Measurements from ENCODE around the gene APBA2. TPM values are rescaled to one million over a fixed set of nuclear protein-coding genes. Genes with fewer than 3 reads are reported as not detected.
"Not testable (repeated sequence)": the region's sequence is repeated elsewhere in the genome, so short reads cannot be mapped to it uniquely, and the experiment has no call there.

Gene APBA2
- total and polyA plus RNA-seq, 10 of the 15 experiments (the other 5 are each of a cell fraction or from before 2014, with no cell fraction given) = 0.06 to 0.26 (median 0.07) TPM; not detected in 7

DNA sequence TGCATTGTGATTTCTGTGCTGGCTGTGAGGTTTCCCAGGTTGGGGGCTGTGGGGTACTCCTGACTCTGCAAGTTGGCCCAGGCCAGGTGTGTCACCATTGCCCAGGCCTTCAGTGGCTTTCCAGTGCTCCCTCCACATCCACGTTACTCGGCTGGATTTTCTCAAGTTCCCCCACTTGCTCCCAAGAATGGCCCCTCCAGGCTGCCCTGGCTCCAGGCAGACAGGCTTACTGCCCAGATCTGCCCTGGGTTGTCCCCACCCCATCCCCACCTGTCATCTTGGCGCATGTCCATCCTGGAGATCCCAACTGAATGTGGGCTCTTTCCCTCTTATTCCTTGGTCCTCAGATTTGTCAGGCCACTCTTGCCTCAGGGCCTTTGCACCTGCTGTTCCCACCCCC is 3.6 kb downstream of the APBA2 start:
- no peak for TF ChIP-seq ETV6 (conservative IDR thresholded peaks at IDR 0.05 in 1 of 2, IDR thresholded peaks at IDR 0.05 in 1 of 2; ENCODE audit: borderline replicate concordance in 1 of 2, low read depth in 1 of 2)
- TF ChIP-seq ZBED1 (IDR thresholded peaks at IDR 0.05; ENCODE audit: borderline replicate concordance) = no peak
- no peak for TF ChIP-seq BHLHE40 (IDR thresholded peaks at IDR 0.05; ENCODE audit: borderline replicate concordance in 1 of 2, low read depth in 2 of 2, low read length in 1 of 2)
- TF ChIP-seq, protein P1, sequence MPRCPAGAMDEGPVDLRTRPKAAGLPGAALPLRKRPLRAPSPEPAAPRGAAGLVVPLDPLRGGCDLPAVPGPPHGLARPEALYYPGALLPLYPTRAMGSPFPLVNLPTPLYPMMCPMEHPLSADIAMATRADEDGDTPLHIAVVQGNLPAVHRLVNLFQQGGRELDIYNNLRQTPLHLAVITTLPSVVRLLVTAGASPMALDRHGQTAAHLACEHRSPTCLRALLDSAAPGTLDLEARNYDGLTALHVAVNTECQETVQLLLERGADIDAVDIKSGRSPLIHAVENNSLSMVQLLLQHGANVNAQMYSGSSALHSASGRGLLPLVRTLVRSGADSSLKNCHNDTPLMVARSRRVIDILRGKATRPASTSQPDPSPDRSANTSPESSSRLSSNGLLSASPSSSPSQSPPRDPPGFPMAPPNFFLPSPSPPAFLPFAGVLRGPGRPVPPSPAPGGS (IDR thresholded peaks at IDR 0.05; ENCODE audit: borderline replicate concordance, insufficient read depth, low read depth, low read length, poor library complexity, severe bottlenecking) = no peak
- TF ChIP-seq SMC3 (IDR thresholded peaks at IDR 0.05; ENCODE audit: borderline replicate concordance, low read length) = no peak
- TF ChIP-seq NR2C2 (IDR thresholded peaks at IDR 0.05; ENCODE audit: borderline replicate concordance, control insufficient read depth, insufficient read length, low read depth) = no peak
- no peak for TF ChIP-seq TCF12 (IDR thresholded peaks at IDR 0.05; ENCODE audit: low read depth, low read length)
- no peak for TF ChIP-seq PAX5 (IDR thresholded peaks at IDR 0.05; ENCODE audit: borderline replicate concordance, low read depth, low read length)
- TF ChIP-seq ZNF274 (IDR thresholded peaks at IDR 0.05; ENCODE audit: insufficient read depth, insufficient read length) = no peak
- FAIRE-seq = no peak
- ChIA-PET POLR2A (no interaction called here), SMC1A (ENCODE audit: uncharacterized antibody, unreplicated experiment) (no interaction called here), RAD21 (ENCODE audit: unreplicated experiment) (no interaction called here), CTCF (no interaction called here)
- Histone ChIP-seq H3K79me2 (ENCODE audit: control insufficient read depth, insufficient read depth, low read length) (no peaks in the 10 kb centered on the region), H3K4me2 (ENCODE audit: control insufficient read depth, insufficient read depth) (no peak overlapping the region), H3K36me3 (ENCODE audit: control insufficient read depth in 2 of 2, insufficient read depth in 2 of 2, low read length in 1 of 2) (no peaks in the 10 kb centered on the region), H3K27ac (ENCODE audit: control insufficient read depth, insufficient read depth) (no peak overlapping the region), H3K9ac (ENCODE audit: control insufficient read depth, insufficient read depth, low read length) (no peak overlapping the region), H4K20me1 (ENCODE audit: control insufficient read depth, insufficient read depth) (no peaks in the 10 kb centered on the region), H3K4me3 (no peak overlapping the region), H3K27me3 (replicated peaks in 1 of 2; ENCODE audit: control insufficient read depth in 2 of 2, insufficient read depth in 2 of 2, low read length in 1 of 2) (peaks cover 0 to 5% of the 10 kb centered on the region in 2 experiments; a peak in 2 of 4 replicates), H2AFZ (ENCODE audit: control insufficient read depth, low read depth, low read length) (no peak overlapping the region), H3K4me1 (ENCODE audit: control insufficient read depth, insufficient read depth, low read length) (no peaks in the 10 kb centered on the region), H3K9me3 (replicated peaks; ENCODE audit: control insufficient read depth, insufficient read depth, low read length) (no peaks in the 10 kb centered on the region)
- no TSS peak for BruUV-seq (replicated peaks)
- DNase-seq (ENCODE audit: low read depth, low spot score) = no peak
- intact Hi-C loops (cut with micrococcal nuclease; ENCODE audit: unreplicated experiment) = no loop called here
- whole genome bisulfite sequencing (ENCODE audit: insufficient coverage, insufficient replicate concordance, low lambda C conversion rate, missing lambda C conversion rate) = 41% methylated on average over 2 of the region's 3 CpGs
- in situ Hi-C loops (cut with MboI) = no loop called here
- no peak for ATAC-seq

DNA sequence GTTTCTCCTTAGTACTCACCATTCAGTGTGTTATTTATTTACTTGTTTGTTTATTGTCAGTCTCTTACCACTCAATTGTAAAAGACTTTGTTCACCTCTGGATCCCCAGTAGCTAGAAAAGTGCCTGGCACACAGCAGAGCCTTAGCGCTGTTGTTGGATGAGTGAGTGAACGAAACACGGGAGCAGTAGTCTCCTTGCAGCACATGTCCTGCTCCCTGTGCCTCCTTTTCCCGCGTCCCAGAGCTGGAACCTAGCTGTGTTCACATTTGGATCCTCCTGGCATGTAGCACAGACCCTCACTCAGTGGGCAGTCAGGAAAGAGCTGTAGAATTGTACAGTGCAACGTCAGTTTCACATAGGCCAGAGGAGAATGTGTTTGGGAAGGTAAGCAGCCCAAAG is 4.1 kb downstream of the APBA2 start:
- H3K4me1 ChIP-seq (ENCODE audit: control insufficient read depth, insufficient read depth, low read length); H3K9me3 ChIP-seq (replicated peaks; ENCODE audit: control insufficient read depth, insufficient read depth, low read length); H3K9ac ChIP-seq (ENCODE audit: control insufficient read depth, insufficient read depth, low read length); FAIRE-seq; H3K27ac ChIP-seq (ENCODE audit: control insufficient read depth, insufficient read depth); in situ Hi-C loops (cut with MboI); DNase-seq (ENCODE audit: low read depth, low spot score); H2AFZ ChIP-seq (ENCODE audit: control insufficient read depth, low read depth, low read length); H3K4me2 ChIP-seq (ENCODE audit: control insufficient read depth, insufficient read depth); intact Hi-C loops (cut with micrococcal nuclease; ENCODE audit: unreplicated experiment); H3K36me3 ChIP-seq (ENCODE audit: control insufficient read depth in 2 of 2, insufficient read depth in 2 of 2, low read length in 1 of 2); CTCF ChIA-PET; RAD21 ChIA-PET (ENCODE audit: unreplicated experiment); H4K20me1 ChIP-seq (ENCODE audit: control insufficient read depth, insufficient read depth); SMC1A ChIA-PET (ENCODE audit: uncharacterized antibody, unreplicated experiment); H3K27me3 ChIP-seq (replicated peaks in 1 of 2; ENCODE audit: control insufficient read depth in 2 of 2, insufficient read depth in 2 of 2, low read length in 1 of 2); ATAC-seq; H3K4me3 ChIP-seq; BruUV-seq (replicated peaks); POLR2A ChIA-PET; H3K79me2 ChIP-seq (ENCODE audit: control insufficient read depth, insufficient read depth, low read length): not testable (repeated sequence)
- WGBS (ENCODE audit: insufficient coverage, insufficient replicate concordance, low lambda C conversion rate, missing lambda C conversion rate) = 28% methylated on average over 6 of the region's 6 CpGs

DNA sequence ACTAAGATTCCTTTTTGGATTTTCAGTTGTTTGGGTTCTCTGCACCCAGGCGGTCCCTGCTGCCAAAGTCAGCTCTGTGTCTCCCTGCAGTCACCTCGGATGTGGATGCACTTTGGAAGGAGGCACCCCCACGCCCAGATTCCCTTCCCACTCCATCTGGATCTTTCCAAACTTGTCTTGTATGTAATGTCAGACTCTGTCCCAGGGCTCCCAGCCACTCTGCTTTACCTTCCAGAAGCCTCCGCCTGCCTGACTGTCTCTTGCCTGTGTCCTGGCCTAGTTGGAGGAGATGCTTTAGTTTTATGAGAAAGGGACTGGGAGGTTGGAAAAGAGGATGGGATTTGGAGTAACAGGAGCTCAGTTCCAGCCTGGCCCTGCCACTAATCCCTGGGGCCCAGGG is 4.5 kb downstream of the APBA2 start:
- FAIRE-seq; intact Hi-C loops (cut with micrococcal nuclease; ENCODE audit: unreplicated experiment); RAD21 ChIA-PET (ENCODE audit: unreplicated experiment): not testable (repeated sequence)

More for the DNA sequence above, 4.5 kb downstream of the APBA2 start:
- H3K4me2 ChIP-seq (ENCODE audit: control insufficient read depth, insufficient read depth); H3K36me3 ChIP-seq (ENCODE audit: control insufficient read depth in 2 of 2, insufficient read depth in 2 of 2, low read length in 1 of 2); POLR2A ChIA-PET; H3K27ac ChIP-seq (ENCODE audit: control insufficient read depth, insufficient read depth); H3K4me3 ChIP-seq; ATAC-seq; H3K27me3 ChIP-seq (replicated peaks in 1 of 2; ENCODE audit: control insufficient read depth in 2 of 2, insufficient read depth in 2 of 2, low read length in 1 of 2); H2AFZ ChIP-seq (ENCODE audit: control insufficient read depth, low read depth, low read length); CTCF ChIA-PET; H3K4me1 ChIP-seq (ENCODE audit: control insufficient read depth, insufficient read depth, low read length); DNase-seq (ENCODE audit: low read depth, low spot score); H3K9ac ChIP-seq (ENCODE audit: control insufficient read depth, insufficient read depth, low read length); BruUV-seq (replicated peaks); H3K9me3 ChIP-seq (replicated peaks; ENCODE audit: control insufficient read depth, insufficient read depth, low read length); SMC1A ChIA-PET (ENCODE audit: uncharacterized antibody, unreplicated experiment); in situ Hi-C loops (cut with MboI); H4K20me1 ChIP-seq (ENCODE audit: control insufficient read depth, insufficient read depth); H3K79me2 ChIP-seq (ENCODE audit: control insufficient read depth, insufficient read depth, low read length): not testable (repeated sequence)
- WGBS (ENCODE audit: insufficient coverage, insufficient replicate concordance, low lambda C conversion rate, missing lambda C conversion rate) = 29% methylated on average over 4 of the region's 4 CpGs
